Parathyroid adenoma (tissue), 2 donors: ENCODE data around the gene MZT2A.
"Not testable (repeated sequence)": the region's sequence is repeated elsewhere in the genome, so short reads cannot be mapped to it uniquely, and the experiment has no call there.

Experiments
- H2AFZ ChIP-seq: fragments of 300-600 bp; sonication (generic); one replicate; pipeline ENCODE4 v1.7.0; 2017; ENCODE audit warnings: antibody characterized with exemption, mild to moderate bottlenecking
- H3K27ac ChIP-seq: fragments of 300-600 bp; sonication (generic); one replicate; pipeline ENCODE4 v1.7.0; 2017
- H3K27me3 ChIP-seq: fragments of 300-600 bp; sonication (generic); one replicate; pipeline ENCODE4 v1.7.0; 2017; ENCODE audit warnings: low read length; ENCODE audit not compliant: control insufficient read depth, insufficient read depth
- H3K36me3 ChIP-seq: fragments of 300-600 bp; sonication (generic); one replicate; pipeline ENCODE4 v1.7.0; 2017; ENCODE audit warnings: low read length; ENCODE audit not compliant: control insufficient read depth, insufficient read depth
- H3K4me1 ChIP-seq: fragments of 300-600 bp; sonication (generic); one replicate; pipeline ENCODE4 v1.7.0; 2017; ENCODE audit warnings: control low read depth
- H3K4me2 ChIP-seq: fragments of 300-600 bp; sonication (generic); one replicate; pipeline ENCODE4 v1.7.0; 2017; ENCODE audit warnings: low read length
- H3K4me3 ChIP-seq: fragments of 300-600 bp; sonication (generic); one replicate; pipeline ENCODE4 v1.7.0; 2017; ENCODE audit warnings: low read depth, low read length
- H3K79me2 ChIP-seq: fragments of 300-600 bp; sonication (generic); one replicate; pipeline ENCODE4 v1.7.0; 2017; ENCODE audit warnings: control low read depth
- H3K9ac ChIP-seq: fragments of 300-600 bp; sonication (generic); one replicate; pipeline ENCODE4 v1.7.0; 2017; ENCODE audit warnings: mild to moderate bottlenecking
- H3K9me3 ChIP-seq: fragments of 300-600 bp; sonication (generic); one replicate; pipeline ENCODE4 v1.7.0; 2017; ENCODE audit warnings: low read length; ENCODE audit not compliant: control insufficient read depth
- CTCF ChIP-seq: fragments of 300-600 bp; sonication (generic); IDR thresholded peaks from one replicate; pipeline ENCODE4 v1.7.0; 2017; ENCODE audit warnings: antibody characterized with exemption, mild to moderate bottlenecking
- donor health status: primary hyperparathyroidism.

Gene MZT2A

DNA sequence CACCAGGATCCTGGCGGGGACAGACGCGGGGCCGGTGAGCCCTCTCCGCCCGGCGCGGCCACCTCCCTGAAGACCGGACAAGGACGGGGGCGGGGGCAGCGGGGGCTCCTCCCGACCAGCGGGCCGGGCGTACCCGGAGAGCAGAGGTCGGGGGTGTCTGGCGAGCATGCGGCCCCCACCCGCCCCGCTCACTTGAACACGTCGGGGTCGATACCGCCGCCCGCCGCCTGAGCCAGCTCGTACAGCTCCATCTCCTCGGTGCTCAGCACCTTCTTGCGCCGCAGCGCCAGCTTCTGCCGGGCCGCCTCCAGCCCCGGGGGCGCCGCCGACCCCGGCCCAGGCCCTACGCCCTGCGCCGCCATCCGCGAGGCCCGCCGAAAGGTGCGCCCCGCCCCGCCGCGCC is at the start of gene MZT2A:
Gene MZT2A (minus strand): TSS at position 383 of the 403 bp plus-strand sequence. CDS start 21 bp downstream, at position 362.
- Histone ChIP-seq H2AFZ (peak within 1 kb of the TSS; percentile 98), H3K9ac (peak within 1 kb of the TSS; percentile 61), H3K4me2 (peak within 1 kb of the TSS; percentile 87), H3K79me2 (peaks cover 24% of the 10 kb centered on the region), H3K4me3 (peak within 1 kb of the TSS; percentile 88), H3K27ac (peak within 1 kb of the TSS; percentile 76)
- H3K36me3 ChIP-seq, H3K9me3 ChIP-seq, H3K4me1 ChIP-seq, H3K27me3 ChIP-seq: not testable (repeated sequence)

DNA sequence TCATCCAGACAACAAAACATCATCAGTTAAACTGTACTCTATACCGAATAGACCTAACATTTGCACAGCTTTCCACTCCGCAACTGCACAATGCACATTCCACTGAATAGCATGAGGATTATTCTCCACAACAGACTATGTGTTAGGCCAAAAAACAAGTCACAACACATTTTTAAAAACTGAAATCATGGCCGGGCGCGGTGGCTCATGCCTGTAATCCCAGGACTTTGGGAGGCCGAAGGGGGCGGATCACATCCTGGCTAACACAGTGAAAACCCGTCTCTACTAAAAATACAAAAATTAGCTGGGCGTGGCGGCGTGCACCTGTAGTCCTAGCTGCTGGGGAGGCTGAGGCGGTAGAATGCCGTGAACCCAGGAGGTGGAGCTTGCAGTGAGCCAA is 46.7 kb upstream of the MZT2A start:
- H3K9me3 ChIP-seq, H3K79me2 ChIP-seq, H3K27me3 ChIP-seq, H3K4me1 ChIP-seq, H3K4me2 ChIP-seq, H3K36me3 ChIP-seq, H3K9ac ChIP-seq, H3K4me3 ChIP-seq, H2AFZ ChIP-seq, H3K27ac ChIP-seq: not testable (repeated sequence)

GRCh38 chr2:131536841-131537240 is 44.6 kb upstream of the MZT2A start:
- not testable (repeated sequence) for H3K27ac ChIP-seq, H3K4me2 ChIP-seq, H3K27me3 ChIP-seq, H3K9me3 ChIP-seq, H3K4me1 ChIP-seq, H3K79me2 ChIP-seq, H3K4me3 ChIP-seq, H2AFZ ChIP-seq, H3K36me3 ChIP-seq, H3K9ac ChIP-seq

DNA sequence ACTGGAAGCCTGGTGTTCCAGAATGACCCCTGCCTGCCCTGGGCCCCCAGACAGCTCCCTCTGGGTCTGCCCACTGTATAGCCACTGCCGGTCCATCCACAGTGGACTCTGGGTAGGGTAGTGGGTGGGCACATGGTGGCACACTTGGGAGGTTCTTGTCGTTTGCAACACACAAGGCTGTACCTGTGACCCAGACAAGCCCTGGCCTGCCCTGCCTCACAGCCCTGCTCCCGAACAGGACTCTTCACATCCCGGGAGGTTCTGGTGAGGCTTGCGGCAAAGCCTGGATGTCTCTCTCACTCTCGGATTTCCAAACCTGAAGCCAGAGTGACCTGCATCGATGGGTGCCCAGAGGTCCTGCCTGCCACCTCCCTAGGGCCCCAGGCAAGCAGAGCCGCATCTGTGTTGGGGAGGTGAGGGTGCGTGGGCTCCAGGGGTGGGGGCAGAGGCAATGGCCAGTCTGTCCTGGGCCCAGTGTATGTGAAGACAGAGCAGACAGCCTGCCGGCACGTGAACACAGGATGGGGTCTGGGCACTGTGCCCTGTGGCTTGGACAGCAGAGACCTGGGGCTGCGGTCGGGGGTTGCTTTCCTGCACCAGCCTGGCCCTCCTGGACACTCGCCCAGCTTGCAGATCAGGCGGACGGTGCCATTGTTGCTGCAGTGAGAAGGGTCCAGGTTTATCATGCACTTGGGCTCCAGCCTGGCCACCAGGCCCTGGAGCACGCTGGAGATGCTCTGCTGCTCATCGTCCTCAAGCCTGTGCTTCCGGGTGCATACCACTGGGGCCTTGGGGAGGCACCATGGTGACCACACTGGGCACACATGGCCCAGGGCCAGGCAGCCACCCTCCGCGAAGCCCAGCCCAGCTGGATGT is 44.0 kb upstream of the MZT2A start:
- H3K4me1 ChIP-seq, H3K4me3 ChIP-seq, H3K79me2 ChIP-seq, H3K9me3 ChIP-seq, H3K36me3 ChIP-seq, H3K9ac ChIP-seq, H3K27me3 ChIP-seq, H3K4me2 ChIP-seq, H2AFZ ChIP-seq, H3K27ac ChIP-seq: not testable (repeated sequence)

- no peak overlapping the region for H3K4me2 ChIP-seq
- no peak overlapping the region for H3K4me3 ChIP-seq
- no peaks in the 10 kb centered on the region for H3K9me3 ChIP-seq
- H3K4me1 ChIP-seq, result no peaks in the 10 kb centered on the region
- no peaks in the 10 kb centered on the region for H3K36me3 ChIP-seq
- no peak overlapping the region for H3K9ac ChIP-seq
- H3K79me2 ChIP-seq, result no peaks in the 10 kb centered on the region
- no peaks in the 10 kb centered on the region for H3K27me3 ChIP-seq
- no peak overlapping the region for H2AFZ ChIP-seq
- no peak overlapping the region for H3K27ac ChIP-seq
- no peak for TF ChIP-seq CTCF
Measured at GRCh38 chr2:131535526-131535925, 43.3 kb upstream of the MZT2A start.

DNA sequence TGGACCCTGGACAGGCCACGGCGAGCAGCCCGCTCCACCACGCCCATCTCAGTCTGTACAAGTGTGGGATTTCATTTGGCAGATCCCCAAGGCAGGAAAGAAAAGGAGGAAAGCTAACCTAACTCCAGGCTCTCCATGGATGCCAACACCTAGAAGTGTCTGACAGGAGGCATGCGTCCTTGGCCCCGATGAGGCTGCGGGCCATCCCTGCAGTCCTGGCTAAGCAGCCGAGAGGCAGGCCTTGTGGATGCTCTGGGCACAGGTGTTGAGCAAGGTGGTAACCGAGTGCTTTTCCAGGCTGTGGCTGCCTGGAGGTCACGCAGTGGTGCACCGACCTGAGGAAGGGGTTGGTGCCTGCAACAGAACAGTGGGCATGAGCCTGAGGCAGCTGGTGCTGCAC is 42.8 kb upstream of the MZT2A start:
- H3K36me3 ChIP-seq, H3K79me2 ChIP-seq, H3K4me1 ChIP-seq, H3K27ac ChIP-seq, H3K27me3 ChIP-seq, H3K4me2 ChIP-seq, H3K9ac ChIP-seq, H3K9me3 ChIP-seq, H3K4me3 ChIP-seq, H2AFZ ChIP-seq: not testable (repeated sequence)

DNA sequence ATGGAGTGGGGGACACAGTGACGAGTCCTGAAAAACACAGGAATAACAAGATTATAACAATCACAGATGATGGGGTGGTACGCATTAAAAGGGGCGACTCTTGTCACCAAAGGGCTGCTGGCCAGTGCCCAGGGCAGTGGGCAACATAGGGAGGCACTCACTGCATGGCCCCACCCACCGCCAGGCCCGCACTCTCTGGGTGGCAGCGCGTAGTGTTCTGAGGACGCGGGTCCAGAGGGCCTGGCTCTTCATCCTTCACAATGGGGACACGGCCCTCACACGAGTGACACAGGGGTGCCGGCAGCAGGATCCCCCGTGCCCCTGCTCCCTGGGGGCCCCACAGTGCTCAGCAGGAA is 42.1 kb upstream of the MZT2A start:
- not testable (repeated sequence) for H3K27ac ChIP-seq, H3K4me3 ChIP-seq, H3K9ac ChIP-seq, H3K27me3 ChIP-seq, H3K4me2 ChIP-seq, H3K79me2 ChIP-seq, H3K4me1 ChIP-seq, H3K9me3 ChIP-seq, H3K36me3 ChIP-seq, H2AFZ ChIP-seq

DNA sequence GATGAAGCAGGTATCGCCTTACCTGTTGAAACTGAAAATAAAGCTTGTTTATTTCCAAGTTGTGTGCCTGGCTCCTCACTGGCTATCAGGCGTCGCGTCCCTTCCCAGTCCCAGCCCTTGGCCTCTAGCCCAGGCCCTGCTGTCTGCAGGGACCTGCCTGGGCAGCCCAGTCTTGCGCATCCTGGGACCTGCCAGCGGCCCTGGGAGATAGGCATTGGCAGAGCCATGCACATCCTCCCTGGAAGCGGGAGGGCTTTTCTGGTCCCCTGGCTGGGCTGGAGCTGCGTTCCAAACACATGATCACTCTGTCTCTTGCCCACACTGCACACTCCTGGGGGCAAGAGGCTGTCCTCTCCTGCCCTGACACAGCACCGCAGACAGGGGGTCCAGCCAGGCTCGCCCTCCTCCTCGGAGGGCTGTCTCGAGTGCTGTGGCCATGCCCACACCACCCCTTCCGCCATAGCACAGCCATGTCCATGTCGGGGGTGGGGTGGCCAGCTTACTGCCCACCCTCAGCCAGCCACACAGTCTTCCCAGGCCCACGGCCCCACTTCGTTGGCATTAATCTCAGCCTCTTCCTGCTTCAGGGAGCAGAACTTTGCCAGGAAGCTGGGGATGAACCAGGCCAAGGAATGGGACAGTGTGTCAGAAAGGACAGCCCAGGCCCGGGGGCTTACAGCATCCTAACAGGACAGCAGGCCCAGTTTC is 41.6 kb upstream of the MZT2A start:
- H3K9ac ChIP-seq, H3K36me3 ChIP-seq, H3K4me3 ChIP-seq, H3K79me2 ChIP-seq, H3K27ac ChIP-seq, H3K9me3 ChIP-seq, H2AFZ ChIP-seq, H3K4me1 ChIP-seq, H3K27me3 ChIP-seq, H3K4me2 ChIP-seq: not testable (repeated sequence)

DNA sequence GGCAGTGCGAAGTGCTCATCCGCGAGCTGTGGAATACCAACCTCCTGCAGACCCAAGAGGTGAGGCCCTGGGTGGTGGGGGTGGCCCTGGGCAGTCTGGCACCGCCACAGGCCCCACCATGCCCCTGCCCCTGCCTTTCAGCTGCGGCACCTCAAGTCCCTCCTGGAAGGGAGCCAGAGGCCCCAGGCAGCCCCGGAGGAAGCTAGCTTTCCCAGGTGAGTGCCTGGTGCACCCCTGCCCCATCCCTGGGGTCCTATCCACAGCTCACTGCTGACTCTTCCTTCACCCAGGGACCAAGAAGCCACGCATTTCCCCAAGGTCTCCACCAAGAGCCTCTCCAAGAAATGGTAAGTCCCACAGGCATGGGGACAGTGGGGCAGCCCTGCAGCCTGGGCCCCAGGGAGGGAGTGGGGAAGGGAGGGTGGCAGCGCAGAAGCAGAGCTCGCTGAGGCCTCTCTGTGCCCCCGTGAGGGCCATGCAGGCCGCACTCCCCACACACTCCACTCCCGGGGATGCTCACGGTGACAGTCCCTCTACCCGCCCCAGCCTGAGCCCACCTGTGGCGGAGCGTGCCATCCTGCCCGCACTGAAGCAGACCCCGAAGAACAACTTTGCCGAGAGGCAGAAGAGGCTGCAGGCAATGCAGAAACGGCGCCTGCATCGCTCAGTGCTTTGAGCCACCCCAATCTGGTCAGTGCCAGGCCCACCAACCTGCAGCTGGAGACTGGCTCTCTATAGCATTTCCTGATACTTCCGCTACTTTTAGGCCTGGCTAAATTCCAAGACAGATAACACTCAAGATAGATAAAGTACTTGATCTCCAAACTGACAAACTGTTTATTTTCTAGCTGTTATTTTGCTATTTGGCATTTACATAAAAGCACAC is 40.8 kb upstream of the MZT2A start:
- not testable (repeated sequence) for H3K9ac ChIP-seq, H2AFZ ChIP-seq, H3K4me2 ChIP-seq, H3K4me3 ChIP-seq, H3K27me3 ChIP-seq, H3K9me3 ChIP-seq, H3K27ac ChIP-seq, H3K36me3 ChIP-seq, H3K4me1 ChIP-seq, H3K79me2 ChIP-seq
